GM21360 (cell line): ENCODE results near the gene STIL.

Source experiments
- ATAC-seq: cut with Tn5 transposase; IDR thresholded peaks from one replicate; pipeline ENCODE4 v1.9.1; 2021; ENCODE audit warnings: mild to moderate bottlenecking, moderate library complexity; ENCODE audit not compliant: unreplicated experiment

STIL gene

GRCh38 chr1:47238935-47239592 lies 74.9 kb downstream of the STIL start:
- no peak for ATAC-seq

- no peak for ATAC-seq
These were observed 78.1 kb downstream of the STIL start for GRCh38 chr1:47235806-47236205.

- no peak for ATAC-seq
These were observed 78.7 kb downstream of the STIL start for GRCh38 chr1:47235241-47235681.

GRCh38 chr1:47233186-47233585 lies 80.8 kb downstream of the STIL start:
- ATAC-seq, result no peak

GRCh38 chr1:47232187-47232874 lies 81.6 kb downstream of the STIL start, which contains the start of gene TAL1:
Gene TAL1, minus strand, starts transcription at chr1:47232225. Its CDS starts 6,337 bp downstream, at chr1:47225888.
- no peak for ATAC-seq

- ATAC-seq, result no peak
These were observed 82.4 kb downstream of the STIL start for GRCh38 chr1:47231301-47232186.

- ATAC-seq, result no peak
These were observed 83.2 kb downstream of the STIL start for GRCh38 chr1:47230692-47231300.

GRCh38 chr1:47229886-47230691 lies 83.9 kb downstream of the STIL start:
- no peak for ATAC-seq

- no peak for ATAC-seq
These were observed 84.7 kb downstream of the STIL start for GRCh38 chr1:47229031-47229885.

GRCh38 chr1:47228644-47229030 lies 85.3 kb downstream of the STIL start:
- ATAC-seq, result no peak

- ATAC-seq, result no peak
These were observed 86.4 kb downstream of the STIL start for GRCh38 chr1:47227341-47228232.

GRCh38 chr1:47226839-47227215 lies 87.1 kb downstream of the STIL start:
- ATAC-seq, result no peak

- ATAC-seq, result no peak
These were observed 87.7 kb downstream of the STIL start for GRCh38 chr1:47226121-47226838.

GRCh38 chr1:47225430-47226100 lies 88.4 kb downstream of the STIL start:
- no peak for ATAC-seq

GRCh38 chr1:47224676-47225399 lies 89.1 kb downstream of the STIL start:
- ATAC-seq, result no peak

GRCh38 chr1:47223921-47224675 lies 89.8 kb downstream of the STIL start:
- ATAC-seq, result no peak
